ENCODE results near the gene ADAM12.

ADAM12 gene

DNA sequence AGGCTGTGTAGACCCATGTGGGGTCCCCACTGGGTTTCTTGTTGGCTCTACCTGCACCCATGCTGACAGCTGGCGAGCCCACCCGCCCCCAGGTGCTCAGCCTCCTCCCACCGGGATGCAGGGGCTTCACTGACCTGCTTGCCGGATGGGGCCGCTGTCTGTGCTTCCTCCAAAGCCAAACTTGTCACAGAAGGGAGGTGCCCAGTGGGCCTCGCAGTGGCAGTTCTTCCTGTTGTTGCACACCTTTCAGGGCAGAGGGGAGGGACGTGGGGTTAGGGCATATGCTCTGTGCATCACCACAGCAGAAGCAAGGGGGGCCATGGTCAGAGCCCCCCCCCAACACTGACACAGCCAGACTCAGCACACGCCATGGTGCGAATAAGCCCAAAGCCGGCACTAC is 345.4 kb downstream of the ADAM12 start:
- DNase-seq = no peak

DNA sequence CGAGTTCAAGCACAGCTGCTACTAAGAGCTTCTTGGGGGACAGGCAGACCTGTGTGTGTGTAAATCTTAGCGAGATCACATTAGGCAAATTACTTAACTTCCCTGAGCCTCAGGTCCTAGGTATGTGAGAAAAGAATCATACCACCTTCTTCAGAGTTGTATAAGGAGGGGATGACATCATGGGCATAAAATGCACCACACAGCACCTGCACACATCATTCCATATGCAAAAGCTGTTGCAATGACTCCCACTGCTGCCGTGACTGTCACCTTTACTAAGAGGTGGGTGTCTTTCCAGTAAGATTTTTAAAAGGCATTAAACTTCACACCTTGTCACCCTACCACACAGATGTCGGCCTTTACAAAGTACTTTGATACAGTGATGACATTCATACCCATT is 345.9 kb downstream of the ADAM12 start:
- no peak for DNase-seq

DNA sequence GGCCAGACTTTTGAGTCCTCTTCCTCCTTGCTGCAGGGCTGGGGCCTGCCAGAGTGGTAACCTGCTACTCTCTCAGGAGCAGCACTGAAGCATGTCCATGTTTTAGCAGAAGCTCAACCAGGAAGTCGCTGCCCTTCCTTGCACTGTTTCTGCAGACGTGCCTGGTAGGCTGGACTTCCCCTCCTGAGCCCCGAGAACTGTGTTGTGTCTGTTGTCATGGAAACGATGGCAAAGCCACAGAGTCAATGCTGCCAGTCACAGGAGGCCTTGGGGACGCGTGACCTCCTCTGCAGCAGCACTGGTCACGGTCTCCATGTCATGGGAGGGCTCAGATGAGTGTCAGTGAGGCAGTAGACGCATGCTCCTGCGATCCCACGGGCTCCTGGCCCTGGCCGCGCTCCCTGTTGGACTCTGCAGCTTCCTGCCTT is 346.5 kb downstream of the ADAM12 start:
- DNase-seq = no peak

DNA sequence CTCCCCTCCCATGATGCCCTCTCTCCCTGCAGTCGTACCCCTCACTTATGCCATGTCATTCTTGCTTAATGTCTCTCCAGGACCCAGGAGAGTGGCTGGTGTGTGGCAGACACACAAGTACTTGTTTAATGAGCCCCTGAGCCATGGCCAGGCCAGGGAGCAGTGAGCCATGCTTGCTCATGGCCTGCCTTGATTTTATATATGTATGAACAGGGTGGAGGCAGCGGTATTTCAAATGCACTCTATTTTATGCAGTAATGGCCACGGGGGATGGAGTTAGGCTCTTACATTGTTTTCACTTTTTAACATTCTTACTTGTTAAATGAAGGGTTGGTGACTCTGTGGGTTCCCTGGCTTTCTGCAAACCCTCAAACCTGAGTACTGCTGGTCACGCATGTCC is 347.2 kb downstream of the ADAM12 start:
- DNase-seq = no peak

DNA sequence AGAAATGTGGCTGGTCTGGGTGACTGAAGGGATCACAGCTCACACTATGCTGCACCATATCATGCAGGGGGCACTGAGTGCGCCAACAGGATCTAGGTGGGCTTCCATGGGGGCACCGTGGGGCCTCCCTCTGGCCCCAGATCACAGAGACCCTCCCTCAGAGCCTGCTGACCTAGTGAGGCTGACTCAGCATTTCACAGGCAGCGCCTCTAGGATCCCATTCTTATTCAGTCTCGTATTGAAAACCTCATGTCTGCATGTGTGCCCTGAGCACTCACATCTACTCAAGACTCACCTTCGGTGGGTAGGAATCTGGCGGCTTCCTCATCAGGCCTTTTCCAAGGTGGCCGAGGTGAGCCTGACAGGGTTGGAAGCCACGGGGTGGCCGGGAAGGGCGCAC is 350.3 kb downstream of the ADAM12 start:
- no peak for DNase-seq

DNA sequence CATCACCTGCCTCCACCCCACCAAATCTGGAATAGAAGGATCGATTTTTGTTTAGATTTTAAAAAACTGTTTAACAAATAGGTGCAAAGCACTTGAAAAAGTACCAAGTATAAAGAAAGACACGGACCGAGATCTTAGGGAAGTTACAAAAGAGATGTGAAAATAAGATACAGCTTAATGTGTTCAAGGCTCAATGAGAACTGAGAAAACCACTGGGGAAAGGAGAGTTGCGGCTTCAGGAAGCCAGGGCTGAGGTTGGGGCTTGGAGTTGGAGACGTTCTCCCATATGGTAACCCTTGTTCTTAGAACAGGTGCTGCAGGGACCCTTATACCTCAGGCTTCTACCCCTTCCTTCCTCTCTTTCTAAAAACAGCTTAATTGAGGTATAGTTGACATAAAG is 351.8 kb downstream of the ADAM12 start:
- no peak for DNase-seq

- no peak for DNase-seq
Measured at GRCh38 chr10:126034586-126034985, 353.7 kb downstream of the ADAM12 start.

- no peak for DNase-seq
Measured at GRCh38 chr10:126029999-126030398, 358.3 kb downstream of the ADAM12 start.

GRCh38 chr10:126027692-126028091 is 360.6 kb downstream of the ADAM12 start:
- DNase-seq = no peak

GRCh38 chr10:126022841-126023240 is 365.4 kb downstream of the ADAM12 start:
- no peak for DNase-seq

- no peak for DNase-seq
Measured at GRCh38 chr10:126021833-126022500, 366.3 kb downstream of the ADAM12 start.

DNA sequence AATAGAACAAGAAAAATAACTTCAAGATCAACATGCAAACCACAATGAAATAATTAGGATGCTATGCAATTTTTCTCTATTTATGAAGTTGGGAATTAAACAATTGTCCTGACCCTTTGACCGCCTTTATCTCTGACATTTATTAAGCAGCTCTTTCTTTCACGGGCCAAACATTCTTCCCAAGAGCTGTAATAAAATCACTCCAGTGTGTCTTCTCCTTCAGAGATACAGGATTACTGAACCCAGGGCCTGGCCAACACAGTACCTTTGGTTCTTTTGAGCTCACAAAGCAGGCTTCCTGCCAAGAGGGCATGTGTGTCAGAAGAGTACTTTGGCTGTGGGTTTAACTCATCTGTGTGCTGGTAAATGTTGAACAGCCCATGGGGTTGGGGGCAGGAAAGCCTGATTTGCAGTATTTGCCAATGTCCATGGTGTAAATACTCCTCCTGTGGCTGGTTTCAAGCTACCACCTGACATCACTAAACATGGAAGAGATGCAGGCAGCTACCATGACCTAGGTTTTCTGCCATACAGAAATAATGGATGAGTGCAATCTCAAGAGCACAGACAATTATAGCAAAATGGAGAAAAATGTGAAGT is 370.2 kb downstream of the ADAM12 start:
- DNase-seq = no peak

GRCh38 chr10:126016882-126017281 is 371.4 kb downstream of the ADAM12 start:
- DNase-seq = no peak

DNA sequence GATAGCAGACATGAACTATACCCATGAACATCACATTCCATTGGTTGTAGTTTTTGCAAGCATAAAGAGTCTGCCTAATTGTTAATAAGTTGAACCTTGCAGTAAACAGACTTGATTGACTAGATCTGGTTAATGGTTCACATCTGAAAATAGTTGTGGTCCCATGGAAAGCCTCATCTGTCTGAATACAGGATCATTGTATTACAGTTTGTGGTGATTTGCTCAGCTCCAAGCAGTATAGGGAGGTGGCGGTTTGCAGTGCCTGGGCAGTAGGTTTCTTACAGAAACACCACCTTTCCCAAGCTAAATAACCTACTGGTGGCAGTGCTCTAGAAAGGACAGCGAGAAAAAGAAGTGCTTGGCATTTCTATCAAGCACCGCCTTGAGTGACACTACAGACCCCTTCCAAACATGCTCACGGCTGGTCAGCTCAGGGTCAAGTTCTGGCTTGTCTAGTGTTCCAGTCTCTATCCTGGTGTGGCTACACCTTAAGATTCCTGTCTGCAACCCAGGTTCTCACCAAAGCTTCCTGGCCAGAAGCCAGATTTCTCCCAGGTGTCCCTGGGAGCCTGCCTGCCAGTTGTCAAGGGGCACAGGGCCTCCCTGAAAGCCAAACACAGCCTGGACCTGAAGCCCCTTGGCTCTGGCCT is 372.0 kb downstream of the ADAM12 start:
- DNase-seq = no peak

GRCh38 chr10:126015413-126015812 is 372.9 kb downstream of the ADAM12 start:
- DNase-seq = no peak

- no peak for DNase-seq
Measured at GRCh38 chr10:126014309-126014708, 374.0 kb downstream of the ADAM12 start.

DNA sequence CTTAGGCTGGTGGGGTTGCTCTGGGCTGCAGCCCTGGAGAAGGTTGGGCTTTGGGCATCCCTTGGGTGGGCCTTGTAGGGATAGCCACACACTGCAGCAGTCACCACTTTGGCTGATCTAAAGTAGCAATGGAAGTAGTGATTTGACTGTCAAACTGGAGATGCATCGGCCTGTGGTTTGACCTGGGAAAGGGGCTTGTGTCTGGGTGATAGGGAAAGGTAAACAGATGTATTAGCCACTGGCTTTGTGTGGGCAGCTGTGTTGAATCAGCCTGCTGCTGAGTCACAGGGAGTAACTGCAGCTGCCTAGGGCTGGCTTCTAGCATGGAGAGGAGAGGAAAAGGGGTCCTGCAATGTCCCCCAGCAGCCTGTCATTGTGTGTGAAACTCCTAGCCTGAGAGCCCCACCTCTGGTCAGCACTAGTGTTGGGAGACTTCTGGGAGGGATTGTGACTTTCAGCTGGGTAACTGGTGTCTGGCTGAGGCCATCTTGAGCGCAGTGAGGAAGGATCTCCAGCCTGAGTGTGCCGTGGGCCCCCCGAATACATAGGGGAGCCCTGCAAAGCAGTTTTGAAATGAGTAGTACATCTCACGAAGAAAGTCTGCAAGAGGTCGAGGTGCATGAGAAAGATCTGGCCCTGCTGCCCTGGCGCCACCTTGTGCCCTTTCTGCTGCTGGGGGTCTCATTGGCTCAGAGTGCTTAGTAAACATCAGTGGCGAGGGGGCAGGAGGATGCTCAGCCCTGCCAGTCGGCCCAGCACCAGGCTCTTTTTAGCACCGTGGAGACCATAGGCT is 374.6 kb downstream of the ADAM12 start:
- no peak for DNase-seq

- DNase-seq = no peak
Measured at GRCh38 chr10:126012485-126012884, 375.8 kb downstream of the ADAM12 start.

DNA sequence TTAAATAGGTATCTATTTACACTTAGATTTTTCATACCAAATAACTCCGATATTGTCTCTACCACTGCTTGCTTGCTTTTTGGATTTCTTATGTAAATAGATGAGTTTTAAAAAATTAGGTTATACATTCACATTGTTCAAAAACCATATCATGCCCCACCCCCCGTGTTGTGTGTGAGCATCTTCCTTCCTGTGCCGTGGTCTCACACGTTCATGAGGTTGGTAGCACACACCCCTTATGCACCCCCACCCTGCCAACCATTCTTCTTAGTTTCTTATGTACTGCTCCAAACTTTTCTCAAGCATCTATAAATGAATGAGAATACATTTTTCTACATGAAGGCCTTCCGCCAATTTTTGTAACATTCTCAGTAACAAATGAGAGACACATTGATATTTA is 376.3 kb downstream of the ADAM12 start:
- no peak for DNase-seq

- DNase-seq = no peak
Measured at GRCh38 chr10:126009650-126010049, 378.6 kb downstream of the ADAM12 start.

DNA sequence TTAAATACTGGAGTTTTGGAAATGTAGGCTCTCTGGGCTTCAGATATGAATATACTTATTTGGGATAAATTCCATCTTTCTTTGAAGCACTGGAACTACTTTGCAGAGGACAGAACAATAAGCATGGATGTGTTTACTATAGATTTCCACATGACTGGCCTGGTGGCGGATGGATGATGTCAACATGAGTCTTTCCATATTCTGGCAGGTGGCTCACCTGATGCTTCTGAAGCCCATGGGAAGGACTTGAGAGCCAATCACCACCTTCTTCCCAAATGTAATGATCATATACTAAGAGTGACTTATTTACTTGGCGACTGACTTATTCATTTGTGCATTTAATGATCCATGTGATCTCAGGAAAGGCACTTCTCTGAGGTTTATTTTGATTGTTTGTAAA is 381.4 kb downstream of the ADAM12 start:
- no peak for DNase-seq

DNA sequence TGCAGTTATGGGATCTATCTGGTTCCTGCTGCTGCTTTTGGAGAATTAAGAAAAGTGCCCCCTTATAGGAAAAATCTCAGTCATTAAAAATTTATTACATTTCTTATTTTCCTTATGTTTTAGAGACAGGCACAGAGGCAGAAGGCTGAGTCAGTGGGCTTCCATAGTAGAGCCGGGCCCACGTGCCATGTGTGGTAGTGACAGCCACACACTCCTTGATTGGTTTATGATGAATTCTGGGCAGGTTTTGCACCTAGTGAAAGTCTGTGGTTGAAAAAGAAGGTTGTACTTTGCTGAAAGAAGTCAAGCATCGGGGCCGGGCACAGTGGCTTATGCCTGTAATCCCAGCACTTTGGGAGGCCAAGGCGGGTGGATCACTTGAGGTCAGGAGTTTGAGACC is 382.0 kb downstream of the ADAM12 start:
- DNase-seq = no peak

- no peak for DNase-seq
Measured at GRCh38 chr10:126004752-126005151, 383.5 kb downstream of the ADAM12 start.

- no peak for DNase-seq
Measured at GRCh38 chr10:126001576-126001975, 386.7 kb downstream of the ADAM12 start.
